Smooth muscle cell (in vitro differentiated cells): ENCODE data around the gene ASNS. TPM values are rescaled to one million over a fixed set of nuclear protein-coding genes. Genes with fewer than 3 reads are reported as not detected.

Source experiments
- DNase-seq: peaks from one replicate; lab custom pipeline; 2025; ENCODE audit not compliant: unreplicated experiment; lab: John Stamatoyannopoulos, UW
- H2AFZ ChIP-seq: fragments of 200-600 bp; sonication (generic); 2 replicates; pipeline ENCODE4 v1.6.0; 2016; ENCODE audit warnings: antibody characterized with exemption, low read depth, mild to moderate bottlenecking
- H3F3A ChIP-seq: fragments of 200-600 bp; sonication (generic); 2 replicates; pipeline ENCODE4 v1.6.0; 2017; ENCODE audit warnings: antibody characterized with exemption, low read depth
- H3K27ac ChIP-seq: fragments of 200-600 bp; sonication (generic); 2 replicates; pipeline ENCODE4 v1.5.1; 2016; ENCODE audit warnings: low read depth, mild to moderate bottlenecking
- H3K27me3 ChIP-seq: fragments of 200-600 bp; sonication (generic); 2 replicates; pipeline ENCODE4 v1.6.1; 2016; ENCODE audit warnings: low read depth, mild to moderate bottlenecking
- H3K36me3 ChIP-seq: fragments of 200-600 bp; sonication (generic); 2 replicates; pipeline ENCODE4 v1.5.1; 2016; ENCODE audit warnings: low read depth
- H3K4me1 ChIP-seq: fragments of 200-600 bp; sonication (generic); 2 replicates; pipeline ENCODE4 v1.5.1; 2016; ENCODE audit warnings: low read depth
- H3K4me2 ChIP-seq: fragments of 200-600 bp; sonication (generic); 2 replicates; pipeline ENCODE4 v1.6.0; 2016; ENCODE audit warnings: mild to moderate bottlenecking
- H3K4me3 ChIP-seq: fragments of 200-600 bp; sonication (generic); 2 replicates; pipeline ENCODE4 v1.5.1; 2016; ENCODE audit warnings: mild to moderate bottlenecking
- H3K79me2 ChIP-seq: fragments of 200-600 bp; sonication (generic); 2 replicates; pipeline ENCODE4 v1.6.0; 2016; ENCODE audit warnings: low read depth, mild to moderate bottlenecking
- H3K9ac ChIP-seq: fragments of 200-600 bp; sonication (generic); 2 replicates; pipeline ENCODE4 v1.6.0; 2016; ENCODE audit warnings: low read depth
- H3K9me3 ChIP-seq: fragments of 200-600 bp; sonication (generic); replicated peaks from 2 replicates; pipeline ENCODE4 v1.5.1; 2016; ENCODE audit warnings: low read depth
- H4K20me1 ChIP-seq: fragments of 200-600 bp; sonication (generic); 2 replicates; pipeline ENCODE4 v1.6.0; 2016; ENCODE audit warnings: low read depth
- WGBS: methylation state at CpG from one replicate; pipeline ENCODE4 v1.1.7; 2016; ENCODE audit warnings: low lambda C conversion rate; 5-methylcytosine and 5-hydroxymethylcytosine counted together
- polyA plus RNA-seq: library from polyadenylated mRNA; unstranded; fragments of >200 nt; fragmentation: Nextera tagmentation; extraction: Ambion mirVana; gene quantifications from 2 replicates; pipeline ENCODE4 v1.2.1, GENCODE V29; 2016
- total RNA-seq: library from RNA; depleted of rRNA; stranded (reverse); fragments of >200 nt; gene quantifications from 2 replicates; pipeline ENCODE4 v1.2.3, GENCODE V29; 2014
- TF ChIP-seq, protein P1 (sequence below): fragments of 200-600 bp; sonication (generic); IDR thresholded peaks from 2 replicates; pipeline ENCODE4 v1.5.1; 2017; ENCODE audit warnings: borderline replicate concordance, mild to moderate bottlenecking, antibody characterized with exemption; ENCODE audit not compliant: insufficient read depth, poor library complexity, severe bottlenecking

The ASNS gene
- total and polyA plus RNA-seq, 2 experiments from 2014 or later, result 56.7 to 68.8 TPM

GRCh38 chr7:97846945-97847344, 25.3 kb downstream of the ASNS start:
- H3F3A ChIP-seq, result peaks cover 1% of the 10 kb centered on the region
- H3K4me2 ChIP-seq, result no peak overlapping the region
- 80% methylated on average over 4 of the region's 4 CpGs for WGBS
- no peak overlapping the region for H3K27ac ChIP-seq
- no peaks in the 10 kb centered on the region for H3K4me1 ChIP-seq
- no peaks in the 10 kb centered on the region for H3K27me3 ChIP-seq
- no peak overlapping the region for H3K4me3 ChIP-seq
- no peak for DNase-seq
- no peak overlapping the region for H3K9ac ChIP-seq
- no peaks in the 10 kb centered on the region for H3K9me3 ChIP-seq
- TF ChIP-seq, protein P1, sequence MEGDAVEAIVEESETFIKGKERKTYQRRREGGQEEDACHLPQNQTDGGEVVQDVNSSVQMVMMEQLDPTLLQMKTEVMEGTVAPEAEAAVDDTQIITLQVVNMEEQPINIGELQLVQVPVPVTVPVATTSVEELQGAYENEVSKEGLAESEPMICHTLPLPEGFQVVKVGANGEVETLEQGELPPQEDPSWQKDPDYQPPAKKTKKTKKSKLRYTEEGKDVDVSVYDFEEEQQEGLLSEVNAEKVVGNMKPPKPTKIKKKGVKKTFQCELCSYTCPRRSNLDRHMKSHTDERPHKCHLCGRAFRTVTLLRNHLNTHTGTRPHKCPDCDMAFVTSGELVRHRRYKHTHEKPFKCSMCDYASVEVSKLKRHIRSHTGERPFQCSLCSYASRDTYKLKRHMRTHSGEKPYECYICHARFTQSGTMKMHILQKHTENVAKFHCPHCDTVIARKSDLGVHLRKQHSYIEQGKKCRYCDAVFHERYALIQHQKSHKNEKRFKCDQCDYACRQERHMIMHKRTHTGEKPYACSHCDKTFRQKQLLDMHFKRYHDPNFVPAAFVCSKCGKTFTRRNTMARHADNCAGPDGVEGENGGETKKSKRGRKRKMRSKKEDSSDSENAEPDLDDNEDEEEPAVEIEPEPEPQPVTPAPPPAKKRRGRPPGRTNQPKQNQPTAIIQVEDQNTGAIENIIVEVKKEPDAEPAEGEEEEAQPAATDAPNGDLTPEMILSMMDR, result no peak
- no peaks in the 10 kb centered on the region for H3K79me2 ChIP-seq
- H3K36me3 ChIP-seq, result peaks cover 2% of the 10 kb centered on the region
- H2AFZ ChIP-seq, result no peak overlapping the region
- no peaks in the 10 kb centered on the region for H4K20me1 ChIP-seq

GRCh38 chr7:97845622-97846203, 26.5 kb downstream of the ASNS start:
- H3K27me3 ChIP-seq, result peaks cover 4% of the 10 kb centered on the region
- no peak for DNase-seq
- TF ChIP-seq, protein P1, result peak; percentile 55

GRCh38 chr7:97844036-97844435, 28.2 kb downstream of the ASNS start:
- Histone ChIP-seq H3K4me2 (no peak overlapping the region), H3K27me3 (peaks cover 20% of the 10 kb centered on the region), H3K79me2 (no peaks in the 10 kb centered on the region), H3K9me3 (no peaks in the 10 kb centered on the region), H3K4me1 (no peaks in the 10 kb centered on the region), H3K27ac (no peak overlapping the region), H2AFZ (no peak overlapping the region), H3F3A (no peaks in the 10 kb centered on the region), H4K20me1 (no peaks in the 10 kb centered on the region), H3K36me3 (no peaks in the 10 kb centered on the region), H3K9ac (no peak overlapping the region), H3K4me3 (no peak overlapping the region)
- TF ChIP-seq, protein P1, result no peak
- no peak for DNase-seq
- 91% methylated on average over 3 of the region's 3 CpGs for whole genome bisulfite sequencing

More at GRCh38 chr7:97845622-97846203, 26.5 kb downstream of the ASNS start:
- Histone ChIP-seq H3F3A (no peaks in the 10 kb centered on the region), H3K36me3 (no peaks in the 10 kb centered on the region), H3K4me1 (no peaks in the 10 kb centered on the region), H4K20me1 (no peaks in the 10 kb centered on the region), H3K9me3 (no peaks in the 10 kb centered on the region), H3K9ac (no peak overlapping the region), H3K4me2 (no peak overlapping the region), H3K4me3 (no peak overlapping the region), H3K79me2 (no peaks in the 10 kb centered on the region), H2AFZ (no peak overlapping the region), H3K27ac (no peak overlapping the region)
- 62% methylated on average over 2 of the region's 2 CpGs for WGBS

GRCh38 chr7:97842772-97843345, 29.3 kb downstream of the ASNS start:
- Histone ChIP-seq H3K36me3 (no peaks in the 10 kb centered on the region), H3K4me3 (no peak overlapping the region), H2AFZ (no peak overlapping the region), H3K27ac (no peak overlapping the region), H3K27me3 (peaks cover 24% of the 10 kb centered on the region), H3K4me1 (no peaks in the 10 kb centered on the region), H3K79me2 (no peaks in the 10 kb centered on the region), H3F3A (no peaks in the 10 kb centered on the region), H3K9ac (no peak overlapping the region), H3K4me2 (no peak overlapping the region), H4K20me1 (no peaks in the 10 kb centered on the region), H3K9me3 (no peaks in the 10 kb centered on the region)
- TF ChIP-seq, protein P1, result no peak
- DNase-seq, result no peak
- WGBS, result 98% methylated on average over 20 of the region's 27 CpGs
